ENCODE data around the gene FANCI. TPM values are rescaled to one million over a fixed set of nuclear protein-coding genes. Genes with fewer than 3 reads are reported as not detected.

Gene FANCI
- total RNA-seq, 1 donor from 2014 or later: 66.5 TPM

GRCh38 chr15:89197503-89197971, 46.2 kb upstream of the FANCI start:
- Mint-ChIP-seq H3K27ac (peak overlapping the region; percentile 95), H3K4me1 (ENCODE audit: low read depth) (peaks cover 38% of the 10 kb centered on the region), H3K9me3 (ENCODE audit: low read depth) (no peaks in the 10 kb centered on the region), H3K4me3 (ENCODE audit: low read depth) (no peak overlapping the region), H3K36me3 (ENCODE audit: insufficient read depth) (peaks cover 7% of the 10 kb centered on the region), H3K27me3 (no peaks in the 10 kb centered on the region)
- TF ChIP-seq CTCF (IDR thresholded peaks at IDR 0.05; ENCODE audit: unreplicated experiment): no peak
- DNase-seq (ENCODE audit: low spot score, unreplicated experiment): peak; percentile 17

- peaks cover 38% of the 10 kb centered on the region for H3K4me1 Mint-ChIP-seq (ENCODE audit: low read depth)
- H3K4me3 Mint-ChIP-seq (ENCODE audit: low read depth): peak overlapping the region; percentile 1
- no peaks in the 10 kb centered on the region for H3K9me3 Mint-ChIP-seq (ENCODE audit: low read depth)
- TF ChIP-seq CTCF (IDR thresholded peaks at IDR 0.05; ENCODE audit: unreplicated experiment): no peak
- DNase-seq (ENCODE audit: low spot score, unreplicated experiment): no peak
- H3K36me3 Mint-ChIP-seq (ENCODE audit: insufficient read depth): peaks cover 4% of the 10 kb centered on the region
- no peaks in the 10 kb centered on the region for H3K27me3 Mint-ChIP-seq
- peak overlapping the region; percentile 95 for H3K27ac Mint-ChIP-seq
These were observed 45.6 kb upstream of the FANCI start for GRCh38 chr15:89198196-89198595.

- H3K4me1 Mint-ChIP-seq (ENCODE audit: low read depth): peaks cover 38% of the 10 kb centered on the region
- H3K9me3 Mint-ChIP-seq (ENCODE audit: low read depth): no peaks in the 10 kb centered on the region
- DNase-seq (ENCODE audit: low spot score, unreplicated experiment): no peak
- H3K27ac Mint-ChIP-seq: peak overlapping the region; percentile 95
- peaks cover 3% of the 10 kb centered on the region for H3K36me3 Mint-ChIP-seq (ENCODE audit: insufficient read depth)
- no peaks in the 10 kb centered on the region for H3K27me3 Mint-ChIP-seq
- peak overlapping the region; percentile 3 for H3K4me3 Mint-ChIP-seq (ENCODE audit: low read depth)
- TF ChIP-seq CTCF (IDR thresholded peaks at IDR 0.05; ENCODE audit: unreplicated experiment): no peak
These were observed 44.8 kb upstream of the FANCI start for GRCh38 chr15:89198934-89199333.

GRCh38 chr15:89199746-89200145, 44.0 kb upstream of the FANCI start:
- DNase-seq (ENCODE audit: low spot score, unreplicated experiment): no peak
- H3K4me1 Mint-ChIP-seq (ENCODE audit: low read depth): peaks cover 38% of the 10 kb centered on the region

GRCh38 chr15:89200182-89200581, 43.6 kb upstream of the FANCI start:
- no peak for TF ChIP-seq CTCF (IDR thresholded peaks at IDR 0.05; ENCODE audit: unreplicated experiment)
- H3K4me1 Mint-ChIP-seq (ENCODE audit: low read depth): peaks cover 38% of the 10 kb centered on the region
- H3K4me3 Mint-ChIP-seq (ENCODE audit: low read depth): no peak overlapping the region
- no peaks in the 10 kb centered on the region for H3K27me3 Mint-ChIP-seq
- H3K36me3 Mint-ChIP-seq (ENCODE audit: insufficient read depth): peaks cover 3% of the 10 kb centered on the region
- peak overlapping the region; percentile 73 for H3K27ac Mint-ChIP-seq
- H3K9me3 Mint-ChIP-seq (ENCODE audit: low read depth): no peaks in the 10 kb centered on the region
- DNase-seq (ENCODE audit: low spot score, unreplicated experiment): no peak

More at GRCh38 chr15:89199746-89200145, 44.0 kb upstream of the FANCI start:
- no peaks in the 10 kb centered on the region for H3K9me3 Mint-ChIP-seq (ENCODE audit: low read depth)
- no peak for TF ChIP-seq CTCF (IDR thresholded peaks at IDR 0.05; ENCODE audit: unreplicated experiment)
- H3K27me3 Mint-ChIP-seq: no peaks in the 10 kb centered on the region
- H3K27ac Mint-ChIP-seq: peak overlapping the region; percentile 95
- H3K4me3 Mint-ChIP-seq (ENCODE audit: low read depth): no peak overlapping the region
- H3K36me3 Mint-ChIP-seq (ENCODE audit: insufficient read depth): peaks cover 3% of the 10 kb centered on the region

Data from progenitor cell of endocrine pancreas (in vitro differentiated cells).